A172 (cell line): ENCODE data around the gene CMSS1. TPM values are rescaled to one million over a fixed set of nuclear protein-coding genes. Genes with fewer than 3 reads are reported as not detected.

Experiments used
- DNase-seq: peaks from one replicate; pipeline ENCODE4 v3.0.0-alpha.2; 2015; ENCODE audit warnings: low spot score
- total RNA-seq: library from RNA; depleted of rRNA; stranded (reverse); fragments of >200 nt; shearing (Covaris generic); gene quantifications from 2 replicates; pipeline ENCODE4 v1.2.3, GENCODE V29; 2014

CMSS1 gene
- total RNA-seq, 1 experiment from 2014 or later = 48.6 TPM

GRCh38 chr3:99901200-99901926, 83.7 kb downstream of the CMSS1 start:
- DNase-seq = peak; percentile 78

GRCh38 chr3:99902091-99902490, 84.4 kb downstream of the CMSS1 start:
- DNase-seq = peak; percentile 57

GRCh38 chr3:99903869-99904268, 86.2 kb downstream of the CMSS1 start:
- DNase-seq = no peak

GRCh38 chr3:99907959-99908544, 90.4 kb downstream of the CMSS1 start:
- no peak for DNase-seq

- DNase-seq = peak; percentile 89
Measured at GRCh38 chr3:99909714-99910495, 92.2 kb downstream of the CMSS1 start.

GRCh38 chr3:99910752-99911290, 93.2 kb downstream of the CMSS1 start:
- DNase-seq = no peak

GRCh38 chr3:99911433-99911832, 93.8 kb downstream of the CMSS1 start:
- peak; percentile 67 for DNase-seq

GRCh38 chr3:99915906-99916432, 98.3 kb downstream of the CMSS1 start:
- no peak for DNase-seq

GRCh38 chr3:99918715-99919114, 101.1 kb downstream of the CMSS1 start:
- DNase-seq = no peak

- no peak for DNase-seq
Measured at GRCh38 chr3:99919694-99920093, 102.0 kb downstream of the CMSS1 start.

- peak; percentile 52 for DNase-seq
Measured at GRCh38 chr3:99920481-99921376, 103.1 kb downstream of the CMSS1 start.

- no peak for DNase-seq
Measured at GRCh38 chr3:99921377-99921695, 103.7 kb downstream of the CMSS1 start.

- DNase-seq = no peak
Measured at GRCh38 chr3:99921986-99922385, 104.3 kb downstream of the CMSS1 start.

GRCh38 chr3:99923873-99924272, 106.2 kb downstream of the CMSS1 start:
- DNase-seq = no peak

- DNase-seq = peak; percentile 86
Measured at GRCh38 chr3:99925584-99926230, 108.0 kb downstream of the CMSS1 start.

- DNase-seq = no peak
Measured at GRCh38 chr3:99927671-99928457, 110.2 kb downstream of the CMSS1 start.

GRCh38 chr3:99928771-99929744, 111.4 kb downstream of the CMSS1 start:
- DNase-seq = no peak

- DNase-seq = peak; percentile 54
Measured at GRCh38 chr3:99929745-99930139, 112.1 kb downstream of the CMSS1 start.

GRCh38 chr3:99931059-99931458, 113.4 kb downstream of the CMSS1 start:
- DNase-seq = no peak
